Mesenchymal stem cell (in vitro differentiated cells and primary cell): ENCODE measurements around the gene OR9G4. TPM values are rescaled to one million over a fixed set of nuclear protein-coding genes. Genes with fewer than 3 reads are reported as not detected.
A peak's percentile ranks its signal among the peaks of the same experiment; 100 is the strongest.

Experiments
- DNase-seq: peaks from one replicate; pipeline ENCODE4 v3.0.0-alpha.2; 2013
- H2AFZ ChIP-seq: one replicate; pipeline ENCODE4 v1.6.1; 2013; ENCODE audit warnings: low read depth, mild to moderate bottlenecking, control low read depth, inconsistent platforms, low read length, moderate library complexity
- H2AK5ac ChIP-seq: 2 replicates; pipeline ENCODE4 v1.6.1; 2013; ENCODE audit warnings: low read length, moderate library complexity, mild to moderate bottlenecking, inconsistent platforms; ENCODE audit not compliant: severe bottlenecking
- H2BK120ac ChIP-seq: one replicate; pipeline ENCODE4 v1.6.1; 2013; ENCODE audit warnings: low read depth, mild to moderate bottlenecking, inconsistent platforms, low read length, moderate library complexity
- H2BK12ac ChIP-seq, 2 experiments: one replicate each; pipeline ENCODE4 v1.6.1; 2013; ENCODE audit warnings: inconsistent platforms in 2 of 2, low read length in 2 of 2, mild to moderate bottlenecking in 2 of 2, moderate library complexity in 2 of 2, control low read depth in 1 of 2
- H2BK15ac ChIP-seq: one replicate; pipeline ENCODE4 v1.6.1; 2013; ENCODE audit warnings: mild to moderate bottlenecking, low read depth, inconsistent platforms; ENCODE audit not compliant: poor library complexity, severe bottlenecking
- H2BK5ac ChIP-seq: 2 replicates; pipeline ENCODE4 v1.6.1; 2013; ENCODE audit warnings: low read depth, mild to moderate bottlenecking, low read length, control low read depth, inconsistent platforms; ENCODE audit not compliant: poor library complexity, severe bottlenecking
- H3K14ac ChIP-seq, 2 experiments: one replicate each; pipeline ENCODE4 v1.6.1; 2013; ENCODE audit warnings: inconsistent platforms in 2 of 2, low read length in 2 of 2, control low read depth in 1 of 2, mild to moderate bottlenecking in 1 of 2, moderate library complexity in 1 of 2
- H3K18ac ChIP-seq, 2 experiments: one replicate each; pipeline ENCODE4 v1.6.1; 2013; ENCODE audit warnings: inconsistent platforms in 2 of 2, low read length in 2 of 2, control low read depth in 1 of 2, low read depth in 1 of 2, mild to moderate bottlenecking in 1 of 2
- H3K23ac ChIP-seq, 2 experiments: one replicate each; pipeline ENCODE4 v1.6.1; 2013; ENCODE audit warnings: inconsistent platforms in 2 of 2, low read length in 2 of 2, mild to moderate bottlenecking in 2 of 2, moderate library complexity in 2 of 2, control low read depth in 1 of 2
- H3K27ac ChIP-seq: 2 replicates; pipeline ENCODE4 v1.5.1; 2013; ENCODE audit warnings: mild to moderate bottlenecking, moderate library complexity, low read length, control low read depth, inconsistent platforms; ENCODE audit not compliant: poor library complexity, severe bottlenecking
- H3K27me3 ChIP-seq, 2 experiments: 2 replicates each; pipeline versions ENCODE4 v1.6.1 to v1.7.0; 2013; ENCODE audit warnings: low read length in 2 of 2, mild to moderate bottlenecking in 2 of 2, moderate library complexity in 2 of 2, control low read depth in 1 of 2, inconsistent platforms in 1 of 2; ENCODE audit not compliant: control insufficient read depth in 1 of 2, insufficient read depth in 1 of 2
- H3K36me3 ChIP-seq, 2 experiments: 2 replicates each; pipeline versions ENCODE4 v1.6.1 to v1.7.0; 2013; ENCODE audit warnings: low read length in 2 of 2, control low read depth in 1 of 2, inconsistent platforms in 1 of 2, low read depth in 1 of 2, mild to moderate bottlenecking in 1 of 2; ENCODE audit not compliant: insufficient read depth in 2 of 2, control insufficient read depth in 1 of 2
- H3K4ac ChIP-seq, 2 experiments: one replicate each; pipeline ENCODE4 v1.6.1; 2013; ENCODE audit warnings: inconsistent platforms in 2 of 2, low read length in 2 of 2, mild to moderate bottlenecking in 2 of 2, moderate library complexity in 2 of 2, control low read depth in 1 of 2, low read depth in 1 of 2
- H3K4me1 ChIP-seq: 2 replicates; pipeline ENCODE4 v1.6.1; 2013; ENCODE audit warnings: low read depth, low read length, control low read depth; ENCODE audit not compliant: control insufficient read depth, insufficient read depth
- H3K4me2 ChIP-seq: 2 replicates; pipeline ENCODE4 v1.6.1; 2013; ENCODE audit warnings: low read length, mild to moderate bottlenecking, inconsistent platforms; ENCODE audit not compliant: poor library complexity, severe bottlenecking
- H3K4me3 ChIP-seq, 2 experiments: 2 replicates each; pipeline versions ENCODE4 v1.5.1 to v1.7.0; 2013; ENCODE audit warnings: low read length in 2 of 2, mild to moderate bottlenecking in 2 of 2, control low read depth in 1 of 2, low read depth in 1 of 2; ENCODE audit not compliant: insufficient read depth in 1 of 2
- H3K79me1 ChIP-seq: replicated peaks from 2 replicates; pipeline ENCODE4 v1.6.1; 2013; ENCODE audit warnings: mild to moderate bottlenecking, control low read depth, low read length, inconsistent platforms; ENCODE audit not compliant: poor library complexity, severe bottlenecking
- H3K9ac ChIP-seq: 2 replicates; pipeline ENCODE4 v1.7.0; 2013; ENCODE audit warnings: mild to moderate bottlenecking, low read length, moderate library complexity
- H3K9me3 ChIP-seq: 2 replicates; pipeline ENCODE4 v1.7.0; 2013; ENCODE audit warnings: mild to moderate bottlenecking, low read length; ENCODE audit not compliant: control insufficient read depth
- H4K8ac ChIP-seq: one replicate; pipeline ENCODE4 v1.6.1; 2013; ENCODE audit warnings: inconsistent platforms, mild to moderate bottlenecking, low read length, moderate library complexity
- H4K91ac ChIP-seq: one replicate; pipeline ENCODE4 v1.6.1; 2013; ENCODE audit warnings: mild to moderate bottlenecking, low read length, inconsistent platforms
- WGBS: methylation state at CpG from one replicate; pipeline ENCODE4 v1.1.7; 2013; ENCODE audit warnings: mixed read lengths; 5-methylcytosine and 5-hydroxymethylcytosine counted together
- polyA plus RNA-seq, 2 experiments: library from polyadenylated mRNA; stranded (reverse); fragments of 200-250 nt; gene quantifications; one replicate each; pipeline ENCODE4 v1.2.3, GENCODE V29; 2013

OR9G4 gene
- not detected for polyA plus RNA-seq (2013, experiment 1 of 2)
- not detected for polyA plus RNA-seq (2013, experiment 2 of 2)

DNA sequence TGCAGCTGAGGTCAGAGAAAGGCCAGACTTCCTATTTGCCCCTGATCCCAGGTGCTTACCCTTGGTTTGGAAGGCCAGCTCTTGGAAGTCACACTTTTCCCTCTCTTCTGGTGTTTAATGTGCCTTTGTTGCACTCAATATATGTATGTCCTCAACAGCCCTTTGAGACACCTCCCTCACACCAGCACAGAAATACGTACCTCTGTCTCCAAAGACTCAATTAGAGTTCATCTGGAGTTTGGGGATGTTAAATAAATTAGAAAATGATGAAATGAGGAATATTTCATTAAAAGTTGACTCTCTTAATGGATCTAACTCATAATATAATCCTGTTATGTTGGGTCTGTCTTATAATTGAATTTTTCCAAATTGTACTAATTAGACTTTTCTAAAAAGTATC lies at the start of gene OR9G4:
Gene OR9G4 (minus strand): TSS at position 101 of the 400 bp plus-strand sequence. CDS start 4,931 bp downstream, outside the sequence.
- H2AFZ ChIP-seq, result no peak within 1 kb of the TSS
- no peak within 1 kb of the TSS for H2AK5ac ChIP-seq
- no peaks in the 10 kb centered on the region for H3K27me3 ChIP-seq
- no peak within 1 kb of the TSS for H4K8ac ChIP-seq
- no peak within 1 kb of the TSS for H3K27ac ChIP-seq
- H3K14ac ChIP-seq, result no peak within 1 kb of the TSS
- no CpG with 5 or more reads among the region's 1 CpG for WGBS
- no peaks in the 10 kb centered on the region for H3K79me1 ChIP-seq
- no peak within 1 kb of the TSS for H2BK120ac ChIP-seq
- no peaks in the 10 kb centered on the region for H3K36me3 ChIP-seq
- no peak within 1 kb of the TSS for H2BK5ac ChIP-seq
- H3K4me3 ChIP-seq, result no peak within 1 kb of the TSS
- H3K23ac ChIP-seq, result no peak within 1 kb of the TSS
- H2BK12ac ChIP-seq, result no peak within 1 kb of the TSS
- no peak within 1 kb of the TSS for H3K4ac ChIP-seq
- H3K9me3 ChIP-seq, result no peaks in the 10 kb centered on the region
- no peak within 1 kb of the TSS for H3K9ac ChIP-seq
- H2BK15ac ChIP-seq, result no peak within 1 kb of the TSS
- H3K4me1 ChIP-seq, result no peaks in the 10 kb centered on the region
- no peak within 1 kb of the TSS for H3K18ac ChIP-seq
- H4K91ac ChIP-seq, result no peak within 1 kb of the TSS
- no peak within 1 kb of the TSS for H3K4me2 ChIP-seq
- DNase-seq, result no peak

DNA sequence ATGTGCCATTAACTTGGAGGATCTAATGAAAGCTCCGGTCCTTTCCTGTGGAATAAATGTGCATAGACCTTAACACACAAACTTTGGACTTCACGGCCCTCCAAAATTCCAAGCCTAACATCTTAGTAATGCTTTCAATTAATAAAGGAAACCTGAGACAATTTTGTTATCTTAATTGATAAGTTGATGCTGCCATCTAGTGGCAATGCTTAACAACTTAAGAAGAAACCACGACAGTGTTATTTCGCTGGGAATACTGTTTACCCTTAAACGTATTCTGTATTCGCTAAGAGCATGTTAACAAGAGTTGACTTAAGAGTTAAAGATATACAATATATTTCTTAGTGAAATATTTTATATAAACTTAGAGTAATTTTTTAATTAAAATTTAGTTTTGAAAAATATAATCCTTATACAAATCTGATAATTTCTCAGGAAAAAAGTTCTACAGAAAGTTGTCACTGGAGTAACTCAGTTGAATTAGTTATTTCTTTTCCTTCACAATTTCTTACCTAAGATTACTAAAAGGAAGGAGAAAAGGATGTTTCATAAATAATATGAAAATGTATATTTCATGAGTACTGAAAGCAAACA lies 35.0 kb upstream of the OR9G4 start:
- Histone ChIP-seq H3K27me3 (no peaks in the 10 kb centered on the region), H4K8ac (no peak overlapping the region), H4K91ac (no peak overlapping the region), H3K79me1 (no peaks in the 10 kb centered on the region), H2AK5ac (no peak overlapping the region), H3K27ac (no peak overlapping the region), H3K9me3 (peaks cover 7% of the 10 kb centered on the region), H3K4ac (no peak overlapping the region), H3K9ac (peak overlapping the region; percentile 46), H3K14ac (no peak overlapping the region), H2BK5ac (no peak overlapping the region), H2AFZ (no peak overlapping the region), H3K18ac (no peak overlapping the region), H3K23ac (no peak overlapping the region), H2BK12ac (no peak overlapping the region), H2BK120ac (no peak overlapping the region), H2BK15ac (no peak overlapping the region), H3K4me1 (no peaks in the 10 kb centered on the region), H3K36me3 (no peaks in the 10 kb centered on the region), H3K4me2 (no peak overlapping the region), H3K4me3 (peak overlapping the region in 1 of 2 experiments; percentile 27)
- DNase-seq, result peak; percentile 31
- 20% methylated on average over 1 of the region's 6 CpGs for WGBS

DNA sequence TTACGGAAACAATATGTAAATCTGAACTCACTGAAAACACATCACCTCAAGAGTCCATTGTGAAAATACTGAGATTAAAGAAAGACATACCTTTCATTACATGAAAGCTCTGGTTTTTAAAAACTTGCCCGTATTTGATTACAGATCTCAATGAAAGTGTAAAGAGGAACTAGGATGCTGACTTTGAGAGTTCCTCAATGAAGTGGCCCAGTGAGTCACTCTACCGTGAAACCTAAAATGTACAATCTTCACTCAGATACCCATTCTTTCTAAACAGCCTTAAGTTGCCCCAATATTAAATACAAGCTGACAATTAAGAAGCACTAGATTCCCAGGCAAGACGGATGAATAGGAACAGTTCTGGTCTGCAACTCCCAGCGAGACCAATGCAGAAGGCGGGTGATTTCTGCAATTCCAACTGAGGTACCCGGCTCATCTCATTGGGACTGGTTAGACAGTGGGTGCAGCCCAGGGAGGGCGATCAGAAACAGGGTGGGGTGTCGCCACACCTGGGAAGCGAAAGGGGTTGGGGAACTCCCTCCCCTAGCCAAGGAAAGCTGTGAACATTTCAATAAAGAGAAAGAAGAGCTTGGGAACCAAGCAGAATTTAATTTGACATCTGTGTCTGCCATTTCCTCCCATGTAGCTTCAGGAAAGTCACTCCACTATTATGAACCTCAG lies 33.8 kb upstream of the OR9G4 start:
- Histone ChIP-seq H3K9ac (no peak overlapping the region), H3K18ac (no peak overlapping the region), H4K8ac (no peak overlapping the region), H2AFZ (no peak overlapping the region), H3K79me1 (no peaks in the 10 kb centered on the region), H3K4ac (no peak overlapping the region), H3K36me3 (no peaks in the 10 kb centered on the region), H3K9me3 (peaks cover 7% of the 10 kb centered on the region), H3K27ac (no peak overlapping the region), H2BK12ac (no peak overlapping the region), H3K4me2 (no peak overlapping the region), H4K91ac (no peak overlapping the region), H2BK5ac (no peak overlapping the region), H2AK5ac (no peak overlapping the region), H3K23ac (no peak overlapping the region), H3K4me3 (no peak overlapping the region), H3K4me1 (no peaks in the 10 kb centered on the region), H2BK15ac (no peak overlapping the region), H3K14ac (no peak overlapping the region), H2BK120ac (no peak overlapping the region), H3K27me3 (no peaks in the 10 kb centered on the region)
- 82% methylated on average over 9 of the region's 10 CpGs for WGBS
- DNase-seq, result no peak

DNA sequence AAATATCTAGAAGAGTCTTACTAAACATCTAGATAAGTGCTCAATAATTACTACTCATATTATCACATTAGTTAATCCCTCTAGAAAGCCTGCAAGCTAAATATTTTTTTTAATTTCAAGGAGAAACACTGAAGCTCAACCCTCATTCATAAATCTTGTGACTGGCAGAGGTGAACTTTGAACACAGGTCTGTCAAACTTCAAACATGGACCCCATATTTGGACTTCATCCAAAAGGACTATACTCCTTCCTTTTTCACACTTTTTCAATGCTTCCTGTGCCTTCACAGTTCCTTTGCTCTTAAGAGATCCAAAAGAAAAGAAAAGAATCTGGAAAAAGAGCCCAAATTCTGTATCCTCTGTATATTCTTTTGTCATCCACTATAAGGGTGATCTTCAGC lies 28.3 kb upstream of the OR9G4 start:
- H3K4me3 ChIP-seq, result no peak overlapping the region
- no peak overlapping the region for H2BK5ac ChIP-seq
- no peak overlapping the region for H2AK5ac ChIP-seq
- H3K23ac ChIP-seq, result no peak overlapping the region
- H2BK12ac ChIP-seq, result no peak overlapping the region
- no peak overlapping the region for H3K4ac ChIP-seq
- no peak overlapping the region for H3K4me2 ChIP-seq
- no peak overlapping the region for H4K91ac ChIP-seq
- H2BK15ac ChIP-seq, result no peak overlapping the region
- no peaks in the 10 kb centered on the region for H3K27me3 ChIP-seq
- no peak overlapping the region for H2AFZ ChIP-seq
- no peak overlapping the region for H3K9ac ChIP-seq
- no peak for DNase-seq
- H3K27ac ChIP-seq, result no peak overlapping the region
- H3K4me1 ChIP-seq, result no peaks in the 10 kb centered on the region
- no peak overlapping the region for H4K8ac ChIP-seq
- no peak overlapping the region for H3K18ac ChIP-seq
- H3K36me3 ChIP-seq, result no peaks in the 10 kb centered on the region
- H3K9me3 ChIP-seq, result no peaks in the 10 kb centered on the region
- no peak overlapping the region for H3K14ac ChIP-seq
- H3K79me1 ChIP-seq, result no peaks in the 10 kb centered on the region
- H2BK120ac ChIP-seq, result no peak overlapping the region
